Activated CD8-positive, alpha-beta memory T cell treated with anti-CD3 and anti-CD28 coated beads, Interleukin-2, amount 50 U/mL, for 24 hours (primary cell): ENCODE results near the gene RHOB.
A peak's percentile ranks its signal among the peaks of the same experiment; 100 is the strongest.
"Not testable (repeated sequence)": the region's sequence is repeated elsewhere in the genome, so short reads cannot be mapped to it uniquely, and the experiment has no call there.

ENCODE experiments used
- DNase-seq: peaks from one replicate; pipeline ENCODE4 v3.0.0-alpha.2; 2020; ENCODE audit errors: extremely low read depth

RHOB gene

GRCh38 chr2:20446917-20447436 lies at the start of gene RHOB:
Gene RHOB (plus strand): TSS chr2:20447074. CDS start chr2:20447466, 392 bp downstream.
- DNase-seq, result peak; percentile 76

- no peak for DNase-seq
Observed at GRCh38 chr2:20397811-20398447, 48.9 kb upstream of the RHOB start.

- DNase-seq, result no peak
Observed at GRCh38 chr2:20398956-20399567, 47.8 kb upstream of the RHOB start.

GRCh38 chr2:20400306-20400705 lies 46.6 kb upstream of the RHOB start:
- DNase-seq, result no peak

- no peak for DNase-seq
Observed at GRCh38 chr2:20400787-20401488, 45.9 kb upstream of the RHOB start.

- no peak for DNase-seq
Observed at GRCh38 chr2:20401489-20401835, 45.4 kb upstream of the RHOB start.

GRCh38 chr2:20403774-20404312 lies 43.0 kb upstream of the RHOB start:
- DNase-seq, result no peak

- DNase-seq, result no peak
Observed at GRCh38 chr2:20404950-20405349, 41.9 kb upstream of the RHOB start.

GRCh38 chr2:20409039-20409438 lies 37.8 kb upstream of the RHOB start:
- no peak for DNase-seq

- DNase-seq, result no peak
Observed at GRCh38 chr2:20410556-20411277, 36.2 kb upstream of the RHOB start.

- peak; percentile 31 for DNase-seq
Observed at GRCh38 chr2:20411361-20411894, 35.4 kb upstream of the RHOB start.

- DNase-seq, result no peak
Observed at GRCh38 chr2:20414806-20415205, 32.1 kb upstream of the RHOB start.

GRCh38 chr2:20415511-20415918 lies 31.4 kb upstream of the RHOB start:
- no peak for DNase-seq

GRCh38 chr2:20416723-20417122 lies 30.2 kb upstream of the RHOB start:
- no peak for DNase-seq

- DNase-seq, result not testable (repeated sequence)
Observed at GRCh38 chr2:20417230-20417821, 29.5 kb upstream of the RHOB start.

GRCh38 chr2:20418519-20418918 lies 28.4 kb upstream of the RHOB start:
- no peak for DNase-seq

- DNase-seq, result no peak
Observed at GRCh38 chr2:20419007-20419576, 27.8 kb upstream of the RHOB start.

GRCh38 chr2:20419752-20420151 lies 27.1 kb upstream of the RHOB start:
- DNase-seq, result no peak

- DNase-seq, result no peak
Observed at GRCh38 chr2:20421336-20421987, 25.4 kb upstream of the RHOB start.

- DNase-seq, result no peak
Observed at GRCh38 chr2:20421988-20422370, 24.9 kb upstream of the RHOB start.
